Activated CD8-positive, alpha-beta T cell treated with anti-CD3 and anti-CD28 coated beads, Interleukin-2, amount 10 ng/mL, durations not matched to agents 7 days and 5 days (primary cell): ENCODE results near the gene ELP2. TPM values are rescaled to one million over a fixed set of nuclear protein-coding genes. Genes with fewer than 3 reads are reported as not detected.

Source experiments
- ATAC-seq: fragments of 150-1000 bp; cut with Tn5 transposase; one replicate; pipeline ENCODE4 v1.10.0; 2021; ENCODE audit warnings: moderate library complexity
- CTCF ChIA-PET: fragments of 350-600 bp; sonication (Branson Sonifier 250); formaldehyde crosslinking; loops from one replicate; lab custom pipeline; 2021; ENCODE audit warnings: antibody characterized with exemption; lab: Charles Lee
- POLR2A ChIA-PET: fragments of 350-600 bp; sonication (Branson Sonifier 250); formaldehyde crosslinking; loops from one replicate; lab custom pipeline; 2021; ENCODE audit warnings: antibody characterized with exemption; lab: Charles Lee
- DNase-seq: peaks from one replicate; pipeline ENCODE4 v3.0.0-alpha.2; 2020
- H3K27ac Mint-ChIP-seq: one replicate; pipeline ENCODE4 v1.8.0; 2021; ENCODE audit warnings: mild to moderate bottlenecking, mixed read lengths
- H3K27me3 Mint-ChIP-seq: one replicate; pipeline ENCODE4 v1.8.0; 2021; ENCODE audit warnings: low read depth, mixed read lengths
- H3K36me3 Mint-ChIP-seq: one replicate; pipeline ENCODE4 v1.8.0; 2021; ENCODE audit warnings: low read depth, mixed read lengths
- H3K4me1 Mint-ChIP-seq: one replicate; pipeline ENCODE4 v1.8.0; 2021; ENCODE audit warnings: low read depth, mixed read lengths
- H3K4me3 Mint-ChIP-seq: one replicate; pipeline ENCODE4 v1.8.0; 2021; ENCODE audit warnings: mild to moderate bottlenecking, mixed read lengths
- H3K9me3 Mint-ChIP-seq: one replicate; pipeline ENCODE4 v1.8.0; 2022; ENCODE audit warnings: mixed read lengths; ENCODE audit not compliant: insufficient read depth
- total RNA-seq, 2 experiments: library from RNA; stranded (reverse); gene quantifications; one replicate each; pipeline ENCODE4 v1.2.3, GENCODE V29; 2021

Gene ELP2
- total RNA-seq, 2 experiments from 2014 or later = 57.6 to 60.1 TPM

- ChIA-PET POLR2A (no interaction called here), CTCF (no interaction called here)
Measured at GRCh38 chr18:36183033-36183432, 53.3 kb downstream of the ELP2 start.

GRCh38 chr18:36183987-36184386, 54.3 kb downstream of the ELP2 start:
- no peaks in the 10 kb centered on the region for H3K9me3 Mint-ChIP-seq
- CTCF ChIA-PET = no interaction called here
- no peak overlapping the region for H3K27ac Mint-ChIP-seq
- DNase-seq = no peak
- no peak for ATAC-seq
- H3K4me3 Mint-ChIP-seq = no peak overlapping the region
- POLR2A ChIA-PET = no interaction called here
- peaks cover 17% of the 10 kb centered on the region for H3K4me1 Mint-ChIP-seq
- H3K27me3 Mint-ChIP-seq = peaks cover 12% of the 10 kb centered on the region
- H3K36me3 Mint-ChIP-seq = no peaks in the 10 kb centered on the region

More at GRCh38 chr18:36183033-36183432, 53.3 kb downstream of the ELP2 start:
- DNase-seq = no peak
- H3K27ac Mint-ChIP-seq = no peak overlapping the region
- peaks cover 13% of the 10 kb centered on the region for H3K4me1 Mint-ChIP-seq
- peaks cover 2% of the 10 kb centered on the region for H3K27me3 Mint-ChIP-seq
- peaks cover 2% of the 10 kb centered on the region for H3K36me3 Mint-ChIP-seq
- no peak for ATAC-seq
- no peak overlapping the region for H3K4me3 Mint-ChIP-seq
- H3K9me3 Mint-ChIP-seq = no peaks in the 10 kb centered on the region

GRCh38 chr18:36185157-36185556, 55.5 kb downstream of the ELP2 start:
- no peak for DNase-seq
- no peaks in the 10 kb centered on the region for H3K36me3 Mint-ChIP-seq
- ATAC-seq = no peak
- H3K27me3 Mint-ChIP-seq = peaks cover 14% of the 10 kb centered on the region
- H3K27ac Mint-ChIP-seq = no peak overlapping the region
- ChIA-PET CTCF (interaction anchor here (0.7 to 1.2 kb wide), 2 partner anchors 9 to 99 kb away, joined by 3 read pairs; no protein-coding TSS in a partner anchor), POLR2A (interaction anchor here (0.6 kb wide), 1 partner anchor 96 kb away, joined by 3 read pairs; no protein-coding TSS in a partner anchor)
- H3K4me3 Mint-ChIP-seq = no peak overlapping the region
- H3K9me3 Mint-ChIP-seq = no peaks in the 10 kb centered on the region
- H3K4me1 Mint-ChIP-seq = peaks cover 10% of the 10 kb centered on the region

- DNase-seq (no peak), ATAC-seq (no peak)
- ChIA-PET CTCF (no interaction called here), POLR2A (no interaction called here)
- no peaks in the 10 kb centered on the region for H3K36me3 Mint-ChIP-seq
- H3K27me3 Mint-ChIP-seq = peaks cover 18% of the 10 kb centered on the region
- H3K4me3 Mint-ChIP-seq = peak overlapping the region; percentile 28
- H3K27ac Mint-ChIP-seq = no peak overlapping the region
- peaks cover 9% of the 10 kb centered on the region for H3K4me1 Mint-ChIP-seq
- H3K9me3 Mint-ChIP-seq = no peaks in the 10 kb centered on the region
Measured at GRCh38 chr18:36185901-36186460, 56.3 kb downstream of the ELP2 start.

- peak overlapping the region; percentile 76 for H3K4me3 Mint-ChIP-seq
- POLR2A ChIA-PET = no interaction called here
- H3K9me3 Mint-ChIP-seq = no peaks in the 10 kb centered on the region
- ATAC-seq (peak; percentile 31), DNase-seq (peak; percentile 35)
- H3K27me3 Mint-ChIP-seq = peaks cover 21% of the 10 kb centered on the region
- CTCF ChIA-PET = no interaction called here
- H3K36me3 Mint-ChIP-seq = no peaks in the 10 kb centered on the region
- H3K27ac Mint-ChIP-seq = no peak overlapping the region
- H3K4me1 Mint-ChIP-seq = peaks cover 9% of the 10 kb centered on the region
Measured at GRCh38 chr18:36186461-36187192, 56.9 kb downstream of the ELP2 start.

GRCh38 chr18:36187193-36187825, 57.6 kb downstream of the ELP2 start, which contains the start of gene MOCOS:
TSS of gene MOCOS (plus strand) at chr18:36187497. CDS start at chr18:36187540, 43 bp downstream.
- no peaks in the 10 kb centered on the region for H3K9me3 Mint-ChIP-seq
- POLR2A ChIA-PET = no interaction called here
- H3K27ac Mint-ChIP-seq = no peak within 1 kb of the TSS
- H3K27me3 Mint-ChIP-seq = peaks cover 24% of the 10 kb centered on the region
- H3K4me3 Mint-ChIP-seq = peak within 1 kb of the TSS; percentile 76
- ATAC-seq (peak; percentile 89), DNase-seq (peak; percentile 52)
- H3K4me1 Mint-ChIP-seq = peaks cover 9% of the 10 kb centered on the region
- CTCF ChIA-PET = no interaction called here
- H3K36me3 Mint-ChIP-seq = no peaks in the 10 kb centered on the region

GRCh38 chr18:36187826-36188721, 58.4 kb downstream of the ELP2 start:
- peaks cover 9% of the 10 kb centered on the region for H3K4me1 Mint-ChIP-seq
- no peak for DNase-seq
- ATAC-seq = no peak
- no peaks in the 10 kb centered on the region for H3K9me3 Mint-ChIP-seq
- no peak overlapping the region for H3K27ac Mint-ChIP-seq
- CTCF ChIA-PET = interaction anchor here (1.3 kb wide), 1 partner anchor 170 kb away, joined by 3 read pairs; no protein-coding TSS in a partner anchor
- no peaks in the 10 kb centered on the region for H3K36me3 Mint-ChIP-seq
- peak overlapping the region; percentile 59 for H3K4me3 Mint-ChIP-seq
- POLR2A ChIA-PET = interaction anchor here (0.9 kb wide), 1 partner anchor 13 kb away, joined by 4 read pairs; no protein-coding TSS in a partner anchor
- H3K27me3 Mint-ChIP-seq = peaks cover 24% of the 10 kb centered on the region

- DNase-seq (no peak), ATAC-seq (no peak)
- H3K4me3 Mint-ChIP-seq = no peak overlapping the region
- H3K9me3 Mint-ChIP-seq = no peaks in the 10 kb centered on the region
- CTCF ChIA-PET = interaction anchor here (1.1 to 1.3 kb wide), 2 partner anchors 96 to 171 kb away, joined by 3 read pairs; no protein-coding TSS in a partner anchor
- no peaks in the 10 kb centered on the region for H3K36me3 Mint-ChIP-seq
- H3K4me1 Mint-ChIP-seq = peaks cover 9% of the 10 kb centered on the region
- POLR2A ChIA-PET = interaction anchor here (0.9 kb wide), 1 partner anchor 14 kb away, joined by 4 read pairs; no protein-coding TSS in a partner anchor
- peaks cover 25% of the 10 kb centered on the region for H3K27me3 Mint-ChIP-seq
- H3K27ac Mint-ChIP-seq = no peak overlapping the region
Measured at GRCh38 chr18:36188916-36189315, 59.2 kb downstream of the ELP2 start.

GRCh38 chr18:36189486-36189885, 59.8 kb downstream of the ELP2 start:
- peaks cover 26% of the 10 kb centered on the region for H3K27me3 Mint-ChIP-seq
- ChIA-PET CTCF (interaction anchor here (1.1 kb wide), 1 partner anchor 95 kb away, joined by 3 read pairs; no protein-coding TSS in a partner anchor), POLR2A (interaction anchor here (1.0 kb wide), 1 partner anchor 61 kb away, joined by 3 read pairs; no protein-coding TSS in a partner anchor)
- no peak overlapping the region for H3K27ac Mint-ChIP-seq
- H3K9me3 Mint-ChIP-seq = no peaks in the 10 kb centered on the region
- ATAC-seq (no peak), DNase-seq (no peak)
- H3K36me3 Mint-ChIP-seq = no peaks in the 10 kb centered on the region
- H3K4me1 Mint-ChIP-seq = peaks cover 9% of the 10 kb centered on the region
- H3K4me3 Mint-ChIP-seq = no peak overlapping the region

GRCh38 chr18:36191286-36191685, 61.6 kb downstream of the ELP2 start:
- CTCF ChIA-PET = no interaction called here
- peaks cover 9% of the 10 kb centered on the region for H3K4me1 Mint-ChIP-seq
- H3K27ac Mint-ChIP-seq = no peak overlapping the region
- POLR2A ChIA-PET = no interaction called here
- DNase-seq = no peak
- H3K27me3 Mint-ChIP-seq = peaks cover 26% of the 10 kb centered on the region
- H3K36me3 Mint-ChIP-seq = no peaks in the 10 kb centered on the region
- no peak overlapping the region for H3K4me3 Mint-ChIP-seq
- H3K9me3 Mint-ChIP-seq = no peaks in the 10 kb centered on the region
- no peak for ATAC-seq

- peaks cover 7% of the 10 kb centered on the region for H3K4me1 Mint-ChIP-seq
- no peaks in the 10 kb centered on the region for H3K9me3 Mint-ChIP-seq
- peaks cover 29% of the 10 kb centered on the region for H3K27me3 Mint-ChIP-seq
- ChIA-PET POLR2A (no interaction called here), CTCF (no interaction called here)
- DNase-seq (no peak), ATAC-seq (no peak)
- H3K36me3 Mint-ChIP-seq = no peaks in the 10 kb centered on the region
- H3K4me3 Mint-ChIP-seq = no peak overlapping the region
- no peak overlapping the region for H3K27ac Mint-ChIP-seq
Measured at GRCh38 chr18:36191711-36192110, 62.0 kb downstream of the ELP2 start.
